GM21825 (cell line): ENCODE data around the gene TCF4.

ENCODE experiments used
- ATAC-seq: cut with Tn5 transposase; IDR thresholded peaks from one replicate; pipeline ENCODE4 v1.9.1; 2021; ENCODE audit warnings: mild to moderate bottlenecking, moderate library complexity; ENCODE audit not compliant: unreplicated experiment

Gene TCF4

GRCh38 chr18:55547705-55548056, 40.3 kb downstream of the TCF4 start:
- ATAC-seq: no peak

GRCh38 chr18:55546851-55547704, 40.9 kb downstream of the TCF4 start:
- ATAC-seq: no peak

- no peak for ATAC-seq
Measured at GRCh38 chr18:55544014-55544413, 44.0 kb downstream of the TCF4 start.

GRCh38 chr18:55543130-55543704, 44.8 kb downstream of the TCF4 start:
- no peak for ATAC-seq

- ATAC-seq: no peak
Measured at GRCh38 chr18:55541571-55541970, 46.4 kb downstream of the TCF4 start.

DNA sequence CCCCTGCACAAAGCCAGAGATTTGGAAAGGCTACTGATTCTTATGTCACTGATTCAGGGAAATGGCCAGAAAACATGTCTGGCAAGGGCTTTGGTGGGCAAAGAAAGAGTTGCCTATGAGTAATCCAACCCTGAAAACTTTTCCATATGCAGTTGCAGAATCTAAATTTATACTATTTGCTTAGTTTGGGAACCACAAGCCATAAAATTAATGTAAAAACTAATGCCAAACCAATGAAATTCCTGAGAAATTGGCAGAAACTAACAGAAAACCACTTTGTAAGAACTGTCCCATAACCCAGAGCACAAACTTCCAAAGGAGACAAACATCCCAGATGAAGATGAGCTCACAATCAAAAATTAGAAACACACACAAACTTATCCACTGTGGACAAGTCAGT, 48.8 kb downstream of the TCF4 start:
- ATAC-seq: no peak

DNA sequence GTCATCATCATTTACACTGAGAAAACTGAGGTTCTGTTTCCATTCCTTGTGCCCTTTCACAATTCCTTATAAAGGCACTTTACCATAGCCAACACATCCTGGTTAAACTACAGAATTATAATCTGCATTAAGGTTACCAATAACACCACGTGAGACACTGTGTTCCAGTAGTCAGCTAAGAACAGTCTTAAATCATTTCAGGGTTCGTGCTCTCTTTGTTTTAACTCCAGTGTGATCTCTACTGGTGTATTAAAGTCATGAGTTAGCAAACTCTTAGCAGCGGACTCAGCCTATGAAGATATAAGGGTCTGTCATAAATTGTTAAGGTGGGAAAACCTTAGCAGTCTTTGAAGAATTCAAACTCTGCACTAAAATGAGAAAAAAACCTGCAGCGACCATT, 53.0 kb downstream of the TCF4 start:
- ATAC-seq: no peak

DNA sequence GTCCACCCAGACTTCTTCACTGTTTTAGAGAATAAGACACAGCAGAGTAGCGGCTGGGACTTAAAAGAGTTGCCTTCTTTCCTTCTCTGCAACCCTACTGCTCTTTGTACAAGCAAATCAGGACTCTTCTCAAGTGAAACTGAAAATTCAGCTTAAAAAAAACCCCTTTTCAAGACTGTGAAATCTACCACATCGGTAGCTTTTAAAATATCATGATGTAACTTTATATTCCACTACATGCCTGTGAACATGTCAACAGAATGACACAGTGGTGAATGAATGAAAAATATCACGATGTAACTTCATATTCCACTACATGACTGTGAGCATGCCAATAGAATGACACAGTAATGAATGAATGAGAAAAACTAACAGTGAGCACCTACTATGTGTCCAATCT, 53.4 kb downstream of the TCF4 start:
- no peak for ATAC-seq

DNA sequence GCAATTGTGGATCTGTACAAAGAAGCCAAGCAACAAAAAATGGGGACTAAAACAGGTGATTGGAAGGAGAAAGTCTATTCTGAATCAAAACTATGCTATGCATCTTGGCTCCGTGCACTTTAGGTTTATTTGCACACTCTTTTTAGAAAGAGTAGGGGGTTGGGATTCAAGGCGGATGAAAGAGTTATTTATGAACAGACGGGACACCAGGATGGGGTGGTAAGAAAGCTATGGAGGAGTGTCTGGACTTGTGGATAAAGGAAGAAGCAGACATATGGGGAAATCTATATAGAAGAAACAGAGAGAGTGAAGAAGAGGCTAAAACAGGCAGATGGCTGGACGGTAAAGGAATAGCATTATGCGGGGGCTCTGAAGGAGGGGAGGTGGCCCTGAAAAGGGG, 57.8 kb downstream of the TCF4 start:
- ATAC-seq: no peak

DNA sequence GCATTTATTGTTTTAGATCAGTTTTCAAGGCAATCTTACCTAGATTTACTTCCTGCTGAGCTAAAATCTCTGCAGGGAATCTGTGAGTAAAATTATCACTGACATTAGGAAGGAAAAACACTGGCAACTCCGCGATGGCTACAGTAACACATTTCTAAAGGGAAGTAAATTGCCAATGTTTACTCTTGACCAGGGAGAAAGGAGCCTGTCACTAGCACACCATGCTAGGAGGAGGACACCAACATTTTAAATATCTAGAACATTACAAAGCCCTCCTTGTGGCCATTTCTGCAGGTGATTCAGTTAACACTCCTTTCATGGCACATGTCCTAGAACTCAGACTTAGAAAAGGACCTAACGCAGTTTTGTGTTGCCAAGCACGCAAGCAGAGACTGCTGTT, 58.4 kb downstream of the TCF4 start:
- no peak for ATAC-seq

DNA sequence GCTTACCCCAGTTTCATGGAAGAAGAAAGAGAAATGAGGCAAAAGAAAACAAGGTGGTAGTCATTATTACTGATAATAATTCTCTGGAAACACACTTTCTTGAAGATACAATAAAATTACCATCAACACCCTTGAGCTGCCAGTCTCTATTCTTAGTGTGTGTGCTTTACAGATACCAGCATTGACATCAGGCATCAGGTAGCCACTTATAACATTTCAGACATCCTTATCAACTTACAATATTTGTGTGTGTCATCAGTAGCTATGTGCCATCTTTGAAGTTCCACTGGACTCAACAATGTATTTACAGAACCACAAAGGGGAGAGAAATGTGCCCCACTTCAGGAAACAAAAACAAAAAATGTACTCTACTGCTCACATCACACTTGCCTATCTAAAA, 62.1 kb downstream of the TCF4 start:
- ATAC-seq: no peak

- ATAC-seq: no peak
Measured at GRCh38 chr18:55524353-55525073, 63.5 kb downstream of the TCF4 start.

DNA sequence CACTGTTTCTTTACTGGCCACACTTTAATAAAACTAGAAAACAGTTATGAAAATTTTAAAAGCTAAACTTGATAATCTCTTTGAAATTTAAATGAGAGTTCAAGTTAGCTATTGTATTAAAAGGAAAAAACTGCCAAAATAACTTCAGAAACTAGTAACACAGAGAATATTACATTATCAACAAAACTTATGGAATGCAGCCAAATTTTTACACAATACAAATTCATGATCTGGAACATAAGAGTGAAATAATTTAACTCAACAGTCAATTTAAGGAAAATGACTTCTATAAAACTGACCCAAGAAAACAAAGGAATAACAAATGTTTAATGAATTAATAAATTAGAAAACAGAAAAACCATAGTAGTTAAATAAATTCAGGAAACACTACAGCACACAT, 65.0 kb downstream of the TCF4 start:
- ATAC-seq: no peak

DNA sequence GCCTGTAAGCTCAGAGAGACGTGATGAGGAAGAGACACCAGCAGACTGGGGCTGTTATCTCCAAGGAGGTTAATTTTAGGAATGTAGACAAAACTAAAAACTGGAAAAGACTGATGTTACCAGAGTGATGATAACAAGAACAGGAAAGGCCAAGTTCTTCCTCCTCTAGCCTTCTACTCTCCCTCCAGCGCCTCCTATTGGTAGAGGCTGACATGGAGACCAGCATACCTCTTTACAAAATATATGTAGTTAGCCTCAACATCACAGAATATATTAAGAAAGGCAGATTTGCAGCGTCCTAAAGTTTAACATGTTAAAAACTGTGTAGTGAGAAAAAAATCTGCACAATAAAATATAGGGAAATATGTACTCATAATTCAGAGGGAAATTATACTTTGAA, 66.0 kb downstream of the TCF4 start:
- no peak for ATAC-seq

- ATAC-seq: no peak
Measured at GRCh38 chr18:55517055-55517454, 70.9 kb downstream of the TCF4 start.

GRCh38 chr18:55515941-55516710, 71.9 kb downstream of the TCF4 start:
- ATAC-seq: no peak

DNA sequence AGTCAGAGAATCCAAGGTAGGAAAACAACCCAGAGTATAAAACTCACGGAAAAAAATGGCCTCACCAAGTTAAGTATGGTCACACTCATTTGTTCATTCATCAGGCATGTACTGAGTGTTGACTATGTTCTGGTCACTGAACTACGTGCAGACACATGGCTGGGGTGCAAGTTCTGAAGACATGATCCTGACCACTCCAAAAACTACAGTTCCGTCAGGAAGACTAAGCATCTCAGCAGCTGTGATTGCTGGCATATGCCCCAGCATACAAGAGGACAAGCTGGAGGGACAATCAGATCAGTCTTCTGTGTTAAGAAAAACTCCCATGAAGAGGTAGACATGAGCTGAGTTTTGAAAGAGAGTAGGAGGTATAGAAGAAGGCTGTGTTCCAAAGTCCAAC, 72.8 kb downstream of the TCF4 start:
- ATAC-seq: no peak

GRCh38 chr18:55513161-55513560, 74.8 kb downstream of the TCF4 start:
- no peak for ATAC-seq

GRCh38 chr18:55511277-55511676, 76.7 kb downstream of the TCF4 start:
- ATAC-seq: no peak

DNA sequence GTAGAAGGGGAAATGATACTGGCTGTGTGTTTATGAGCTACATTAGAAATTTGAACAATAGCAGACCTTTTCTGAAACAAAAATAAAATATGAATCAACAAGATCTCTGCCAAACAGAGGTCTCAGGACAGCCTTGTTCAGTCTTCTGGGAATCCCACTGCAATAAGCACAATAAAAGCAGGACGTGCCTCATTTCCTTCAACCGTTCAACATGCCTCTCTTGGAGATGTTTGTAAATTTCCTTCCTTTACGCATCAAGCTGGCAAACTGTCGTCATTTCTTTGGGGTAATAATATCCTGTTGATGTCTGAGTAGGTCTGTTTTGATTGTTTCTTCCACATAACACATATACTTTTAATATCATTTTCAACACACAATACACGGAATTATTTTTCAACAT, 77.2 kb downstream of the TCF4 start:
- no peak for ATAC-seq

- peak; percentile 86 for ATAC-seq
Measured at GRCh38 chr18:55509631-55510324, 78.2 kb downstream of the TCF4 start.
